Right lobe of liver (tissue), 6 donors: ENCODE data around the gene RCAN1. TPM values are rescaled to one million over a fixed set of nuclear protein-coding genes. Genes with fewer than 3 reads are reported as not detected.
A peak's percentile ranks its signal among the peaks of the same experiment; 100 is the strongest.

Experiments
- ATAC-seq, 4 donors: fragments of 200-7000 bp; cut with Tn5 transposase; one replicate each; pipeline ENCODE4 v1.9.1; 2020; ENCODE audit warnings: mild to moderate bottlenecking in 4 of 4, moderate library complexity in 4 of 4
- DNase-seq, 3 donors: peaks; one replicate each; pipeline ENCODE4 v3.0.0-alpha.2; 2020
- H3K27ac ChIP-seq, 3 donors: fragments of 200-600 bp; one replicate each; pipeline ENCODE4 v1.8.0; 2022
- H3K27me3 ChIP-seq, 2 donors: fragments of 200-600 bp; one replicate each; pipeline ENCODE4 v1.8.0; 2022
- H3K36me3 ChIP-seq, 4 donors: fragments of 200-600 bp; sonication (generic) in 1 of 4; one replicate each; pipeline versions ENCODE4 v1.5.1 to v1.8.0; 2017 to 2022; ENCODE audit warnings: control low read depth in 1 of 4
- H3K4me1 ChIP-seq, 4 donors: fragments of 200-600 bp; sonication (generic) in 1 of 4; one replicate each; pipeline versions ENCODE4 v1.5.1 to v1.8.0; 2017 to 2022; ENCODE audit warnings: control low read depth in 1 of 4
- H3K4me3 ChIP-seq, 3 donors: fragments of 200-600 bp; one replicate each; pipeline ENCODE4 v1.8.0; 2022
- H3K9me3 ChIP-seq, 4 donors: fragments of 200-600 bp; sonication (generic) in 1 of 4; one replicate each; pipeline versions ENCODE4 v1.5.1 to v1.8.0; 2017 to 2022; ENCODE audit warnings: control low read depth in 1 of 4
- CTCF ChIP-seq, 4 donors: fragments of 200-600 bp in 3 of 4; fragments of 450-650 bp in 1 of 4; IDR thresholded peaks; one replicate each; pipeline versions ENCODE4 v1.5.1 to v1.8.0; 2016 to 2022; ENCODE audit warnings: antibody characterized with exemption in 4 of 4, mild to moderate bottlenecking in 2 of 4
- POLR2A ChIP-seq: fragments of 450-650 bp; IDR thresholded peaks from one replicate; pipeline ENCODE4 v1.6.1; 2017; ENCODE audit warnings: antibody characterized with exemption, mild to moderate bottlenecking
- WGBS: methylation state at CpG from one replicate; pipeline ENCODE4 v1.1.6; 2018; ENCODE audit warnings: low coverage, low lambda C conversion rate; ENCODE audit not compliant: insufficient coverage; ENCODE audit errors: missing lambda C conversion rate; 5-methylcytosine and 5-hydroxymethylcytosine counted together
- intact Hi-C, 2 donors: fragments of 100-400 bp; cut with DNase I; formaldehyde crosslinking; loops; one replicate each; pipeline versions ENCODE4 v1.11.2 to v1.14.1; 2022
- total RNA-seq, 6 experiments: library from RNA; depleted of rRNA in 2 of 6; stranded (reverse); fragments of >200 nt in 2 of 6; fragmentation: NEBNext Ultra II Directional in 3 of 6; extraction: Animal tissue kit (Norgen Biotek cat#: 25700) in 3 of 6; gene quantifications; one replicate each; pipeline versions ENCODE4 v1.1.0 to v1.2.4, GENCODE V29; 2016 to 2023
- donor health status: DM: no; HTN: yes; CAD: no.
- donor health status: DM: no; HTN: no; CAD: no.
- donor health status: DM: no; HTN: no; CAD: no.
- donor health status: DM: no; HTN: yes; CAD: no.
- donor health status: DM: no; HTN: yes; CAD: no.

RCAN1 gene
- total RNA-seq, 6 experiments from 2014 or later = 34.3 to 71.0 (median 55.4) TPM

GRCh38 chr21:34595457-34595856 lies 19.5 kb downstream of the RCAN1 start:
- Histone ChIP-seq H3K4me3 (no peak overlapping the region), H3K4me1 (peaks cover 0 to 10% (median 0%) of the 10 kb centered on the region in 4 donors), H3K36me3 (no peaks in the 10 kb centered on the region), H3K9me3 (no peaks in the 10 kb centered on the region), H3K27me3 (no peaks in the 10 kb centered on the region), H3K27ac (no peak overlapping the region)
- intact Hi-C loops = no loop called here
- DNase-seq (no peak), ATAC-seq (no peak)
- 64% methylated on average over 2 of the region's 8 CpGs for WGBS
- no peak for TF ChIP-seq CTCF (IDR thresholded peaks at IDR 0.05)
- TF ChIP-seq POLR2A = no peak

- no peaks in the 10 kb centered on the region for H3K36me3 ChIP-seq
- no peak for DNase-seq
- H3K9me3 ChIP-seq = no peaks in the 10 kb centered on the region
- intact Hi-C loops = no loop called here
- WGBS = no CpG with 5 or more reads among the region's 8 CpGs
- TF ChIP-seq CTCF (IDR thresholded peaks at IDR 0.05) = no peak
- no peak for TF ChIP-seq POLR2A
- H3K27me3 ChIP-seq = no peaks in the 10 kb centered on the region
- ATAC-seq = no peak
- H3K27ac ChIP-seq = no peak overlapping the region
- no peak overlapping the region for H3K4me3 ChIP-seq
- H3K4me1 ChIP-seq = peaks cover 0 to 10% (median 0%) of the 10 kb centered on the region in 4 donors
These were observed 20.2 kb downstream of the RCAN1 start for GRCh38 chr21:34594566-34595234.

GRCh38 chr21:34593954-34594531 lies 20.9 kb downstream of the RCAN1 start:
- DNase-seq = no peak
- ATAC-seq = peak; percentile 13 to 50 (median 22)
- no peak overlapping the region for H3K4me3 ChIP-seq
- no peak for TF ChIP-seq POLR2A
- peaks cover 0 to 10% (median 0%) of the 10 kb centered on the region in 4 donors for H3K4me1 ChIP-seq
- H3K27me3 ChIP-seq = no peaks in the 10 kb centered on the region
- H3K9me3 ChIP-seq = no peaks in the 10 kb centered on the region
- H3K36me3 ChIP-seq = no peaks in the 10 kb centered on the region
- WGBS = 72% methylated on average over 10 of the region's 12 CpGs
- intact Hi-C loops = no loop called here
- no peak overlapping the region for H3K27ac ChIP-seq

GRCh38 chr21:34593423-34593822 lies 21.5 kb downstream of the RCAN1 start:
- 65% methylated on average over 4 of the region's 5 CpGs for WGBS
- intact Hi-C loops = no loop called here
- DNase-seq (no peak), ATAC-seq (no peak)
- Histone ChIP-seq H3K9me3 (no peaks in the 10 kb centered on the region), H3K36me3 (no peaks in the 10 kb centered on the region), H3K27ac (no peak overlapping the region), H3K4me1 (peaks cover 0 to 10% (median 0%) of the 10 kb centered on the region in 4 donors), H3K4me3 (no peak overlapping the region), H3K27me3 (no peaks in the 10 kb centered on the region)
- TF ChIP-seq CTCF (IDR thresholded peaks at IDR 0.05) (no peak), POLR2A (no peak)
